IMR-90 (cell line): Measurements from ENCODE around the gene EIF1AD.

ENCODE experiments used
- CEBPB ChIP-seq: IDR thresholded peaks from 2 replicates; pipeline ENCODE4 v1.6.1; 2012; ENCODE audit warnings: low read depth, low read length, improper control_type of control experiment
- CTCF ChIP-seq: conservative IDR thresholded peaks from 2 replicates; pipeline ENCODE4 v1.5.1; 2012; ENCODE audit warnings: mild to moderate bottlenecking, low read depth, low read length, improper control_type of control experiment
- MAZ ChIP-seq: IDR thresholded peaks from 2 replicates; pipeline ENCODE4 v1.6.1; 2012; ENCODE audit warnings: low read depth, mild to moderate bottlenecking, low read length, improper control_type of control experiment, moderate library complexity, borderline replicate concordance
- NFE2L2 ChIP-seq: fragments of 150-350 bp; IDR thresholded peaks from 2 replicates; pipeline ENCODE4 v1.6.1; 2016; ENCODE audit warnings: low read depth, mild to moderate bottlenecking, low read length
- POLR2A ChIP-seq: IDR thresholded peaks from 2 replicates; pipeline ENCODE4 v1.6.1; 2012; ENCODE audit warnings: mild to moderate bottlenecking, low read depth, low read length
- RAD21 ChIP-seq: IDR thresholded peaks from 2 replicates; pipeline ENCODE4 v1.6.1; 2012; ENCODE audit warnings: low read length, improper control_type of control experiment
- RCOR1 ChIP-seq: IDR thresholded peaks from 2 replicates; pipeline ENCODE4 v1.6.1; 2012; ENCODE audit warnings: mild to moderate bottlenecking, low read length, improper control_type of control experiment; ENCODE audit not compliant: insufficient replicate concordance
- RFX5 ChIP-seq: IDR thresholded peaks from 2 replicates; pipeline ENCODE4 v1.8.0; 2012; ENCODE audit warnings: low read depth, mild to moderate bottlenecking, low read length, moderate library complexity
- SMC3 ChIP-seq: fragments of 150-350 bp; IDR thresholded peaks from 2 replicates; pipeline ENCODE4 v1.6.1; 2016; ENCODE audit warnings: low read depth, mild to moderate bottlenecking, antibody characterized with exemption, low read length, moderate library complexity
- USF2 ChIP-seq: fragments of 150-350 bp; IDR thresholded peaks from 2 replicates; pipeline ENCODE4 v1.6.1; 2017; ENCODE audit warnings: mild to moderate bottlenecking, antibody characterized with exemption, low read length, low read depth
- TF ChIP-seq, protein P1 (sequence below): fragments of 150-350 bp; IDR thresholded peaks from 2 replicates; pipeline ENCODE4 v1.6.1; 2016; ENCODE audit warnings: low read depth, mild to moderate bottlenecking, low read length, moderate library complexity, borderline replicate concordance

DNA sequence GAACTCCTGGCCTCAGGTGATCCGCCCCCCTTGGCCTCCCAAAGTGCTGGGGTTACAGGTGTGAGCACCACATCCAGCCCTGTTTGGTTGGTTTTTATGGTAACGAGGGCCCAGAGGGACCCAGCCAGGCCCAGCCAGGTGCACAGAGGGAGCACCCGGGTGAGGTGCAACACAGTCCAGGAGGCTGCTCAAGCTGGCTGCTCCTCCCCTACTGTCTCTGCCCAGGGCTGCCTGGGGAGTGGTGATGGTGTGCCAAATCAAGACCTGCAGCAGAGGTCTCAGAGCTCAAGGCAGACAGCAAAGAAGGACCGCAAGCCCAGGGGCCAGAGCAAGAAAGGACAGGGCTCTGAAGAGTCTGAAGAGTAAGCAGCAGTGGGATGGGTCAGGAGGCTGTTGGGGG lies 55.3 kb downstream of the EIF1AD start:
- TF ChIP-seq CTCF = no peak
- no peak for TF ChIP-seq CEBPB
- no peak for TF ChIP-seq POLR2A
- no peak for TF ChIP-seq USF2
- no peak for TF ChIP-seq RCOR1
- TF ChIP-seq MAZ = no peak
- no peak for TF ChIP-seq RFX5
- TF ChIP-seq NFE2L2 = no peak
- no peak for TF ChIP-seq RAD21
- TF ChIP-seq, protein P1, sequence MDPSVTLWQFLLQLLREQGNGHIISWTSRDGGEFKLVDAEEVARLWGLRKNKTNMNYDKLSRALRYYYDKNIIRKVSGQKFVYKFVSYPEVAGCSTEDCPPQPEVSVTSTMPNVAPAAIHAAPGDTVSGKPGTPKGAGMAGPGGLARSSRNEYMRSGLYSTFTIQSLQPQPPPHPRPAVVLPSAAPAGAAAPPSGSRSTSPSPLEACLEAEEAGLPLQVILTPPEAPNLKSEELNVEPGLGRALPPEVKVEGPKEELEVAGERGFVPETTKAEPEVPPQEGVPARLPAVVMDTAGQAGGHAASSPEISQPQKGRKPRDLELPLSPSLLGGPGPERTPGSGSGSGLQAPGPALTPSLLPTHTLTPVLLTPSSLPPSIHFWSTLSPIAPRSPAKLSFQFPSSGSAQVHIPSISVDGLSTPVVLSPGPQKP = no peak
- no peak for TF ChIP-seq SMC3
